Parathyroid adenoma (tissue), 2 donors: Measurements from ENCODE around the gene PACC1.

ENCODE experiments used
- H2AFZ ChIP-seq: fragments of 300-600 bp; sonication (generic); one replicate; pipeline ENCODE4 v1.7.0; 2017; ENCODE audit warnings: antibody characterized with exemption, mild to moderate bottlenecking
- H3K27ac ChIP-seq: fragments of 300-600 bp; sonication (generic); one replicate; pipeline ENCODE4 v1.7.0; 2017
- H3K27me3 ChIP-seq: fragments of 300-600 bp; sonication (generic); one replicate; pipeline ENCODE4 v1.7.0; 2017; ENCODE audit warnings: low read length; ENCODE audit not compliant: control insufficient read depth, insufficient read depth
- H3K36me3 ChIP-seq: fragments of 300-600 bp; sonication (generic); one replicate; pipeline ENCODE4 v1.7.0; 2017; ENCODE audit warnings: low read length; ENCODE audit not compliant: control insufficient read depth, insufficient read depth
- H3K4me1 ChIP-seq: fragments of 300-600 bp; sonication (generic); one replicate; pipeline ENCODE4 v1.7.0; 2017; ENCODE audit warnings: control low read depth
- H3K4me2 ChIP-seq: fragments of 300-600 bp; sonication (generic); one replicate; pipeline ENCODE4 v1.7.0; 2017; ENCODE audit warnings: low read length
- H3K4me3 ChIP-seq: fragments of 300-600 bp; sonication (generic); one replicate; pipeline ENCODE4 v1.7.0; 2017; ENCODE audit warnings: low read depth, low read length
- H3K79me2 ChIP-seq: fragments of 300-600 bp; sonication (generic); one replicate; pipeline ENCODE4 v1.7.0; 2017; ENCODE audit warnings: control low read depth
- H3K9ac ChIP-seq: fragments of 300-600 bp; sonication (generic); one replicate; pipeline ENCODE4 v1.7.0; 2017; ENCODE audit warnings: mild to moderate bottlenecking
- H3K9me3 ChIP-seq: fragments of 300-600 bp; sonication (generic); one replicate; pipeline ENCODE4 v1.7.0; 2017; ENCODE audit warnings: low read length; ENCODE audit not compliant: control insufficient read depth
- CTCF ChIP-seq: fragments of 300-600 bp; sonication (generic); IDR thresholded peaks from one replicate; pipeline ENCODE4 v1.7.0; 2017; ENCODE audit warnings: antibody characterized with exemption, mild to moderate bottlenecking
- donor health status: primary hyperparathyroidism.

Gene PACC1

DNA sequence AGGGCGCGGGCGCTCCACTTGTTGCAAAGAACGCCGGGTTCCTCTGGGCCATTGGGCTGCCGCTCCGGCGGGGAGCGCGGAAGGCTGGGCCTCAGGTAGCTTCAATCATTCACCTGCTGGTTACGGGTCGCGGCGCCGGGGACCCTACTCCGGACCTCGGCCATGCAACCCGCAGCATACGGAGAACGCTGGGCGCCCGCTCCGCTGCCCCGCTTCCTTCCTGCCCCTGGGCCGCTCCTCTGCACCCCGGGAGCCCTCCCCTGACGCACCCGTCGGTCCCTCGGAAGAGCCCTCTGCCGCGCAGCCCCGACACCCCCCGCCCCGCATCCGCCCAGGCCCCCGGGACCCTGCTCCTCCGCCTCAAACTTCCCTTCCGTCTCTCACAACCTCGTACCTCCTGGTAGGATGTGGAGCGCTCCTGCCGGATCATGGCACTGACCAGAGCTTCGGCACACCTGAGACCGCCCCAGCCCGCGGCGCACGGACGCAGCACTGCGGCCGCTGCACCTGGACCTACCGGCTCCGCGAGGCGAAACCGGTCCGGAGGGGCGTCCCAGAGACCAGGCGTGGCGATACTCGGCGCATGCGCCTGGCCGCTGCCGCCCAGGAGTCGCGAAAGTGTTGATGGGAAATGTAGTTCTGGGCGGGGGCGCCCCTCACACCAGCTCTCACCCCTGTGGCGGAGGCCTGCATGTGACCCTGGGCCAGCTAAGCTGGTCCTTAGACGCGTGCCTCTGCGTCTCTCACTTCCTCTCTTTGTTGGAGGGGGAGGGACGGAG is at the start of gene PACC1:
TSS of gene PACC1 (minus strand) at position 559 of the 779 bp plus-strand sequence. CDS start at position 430, 129 bp downstream.
- peak within 1 kb of the TSS; percentile 90 for H2AFZ ChIP-seq
- H3K4me1 ChIP-seq: no peaks in the 10 kb centered on the region
- no peaks in the 10 kb centered on the region for H3K36me3 ChIP-seq
- H3K27me3 ChIP-seq: no peaks in the 10 kb centered on the region
- peak within 1 kb of the TSS; percentile 93 for H3K4me2 ChIP-seq
- peak within 1 kb of the TSS; percentile 80 for H3K4me3 ChIP-seq
- H3K79me2 ChIP-seq: no peaks in the 10 kb centered on the region
- H3K9ac ChIP-seq: no peak within 1 kb of the TSS
- no peak for TF ChIP-seq CTCF
- no peaks in the 10 kb centered on the region for H3K9me3 ChIP-seq
- H3K27ac ChIP-seq: peak within 1 kb of the TSS; percentile 19

- Histone ChIP-seq H3K4me2 (no peak overlapping the region), H3K27ac (no peak overlapping the region), H2AFZ (no peak overlapping the region), H3K79me2 (no peaks in the 10 kb centered on the region), H3K9me3 (no peaks in the 10 kb centered on the region), H3K27me3 (no peaks in the 10 kb centered on the region), H3K9ac (no peak overlapping the region), H3K36me3 (no peaks in the 10 kb centered on the region), H3K4me3 (no peak overlapping the region), H3K4me1 (no peaks in the 10 kb centered on the region)
- TF ChIP-seq CTCF: no peak
Observed at GRCh38 chr1:212463565-212464285, 49.0 kb upstream of the PACC1 start.

- H3K9ac ChIP-seq: no peak overlapping the region
- no peaks in the 10 kb centered on the region for H3K9me3 ChIP-seq
- TF ChIP-seq CTCF: no peak
- H3K36me3 ChIP-seq: no peaks in the 10 kb centered on the region
- no peak overlapping the region for H3K4me2 ChIP-seq
- no peak overlapping the region for H3K4me3 ChIP-seq
- no peak overlapping the region for H3K27ac ChIP-seq
- no peaks in the 10 kb centered on the region for H3K79me2 ChIP-seq
- H3K27me3 ChIP-seq: no peaks in the 10 kb centered on the region
- H3K4me1 ChIP-seq: no peaks in the 10 kb centered on the region
- H2AFZ ChIP-seq: no peak overlapping the region
Observed at GRCh38 chr1:212461916-212462660, 47.4 kb upstream of the PACC1 start.

DNA sequence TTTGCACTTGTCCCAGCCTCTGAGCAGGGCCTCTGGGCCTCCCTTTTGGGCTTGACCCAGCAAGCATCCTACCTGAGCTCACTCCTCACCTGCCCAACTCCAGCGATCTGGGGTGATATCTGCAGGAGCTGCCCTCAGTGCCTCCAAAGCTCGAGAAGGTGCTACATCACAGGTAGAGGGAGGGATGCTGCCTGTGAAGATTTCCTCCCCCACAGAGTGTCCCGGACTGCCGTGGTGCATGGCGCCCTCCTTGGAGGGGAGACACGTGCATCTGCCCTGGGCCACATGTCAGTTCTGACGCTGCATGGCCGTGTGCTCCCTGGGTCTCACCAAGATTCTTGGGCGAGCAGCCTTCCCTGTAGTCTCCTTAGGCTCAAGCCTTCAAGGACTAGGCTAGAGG is 45.7 kb upstream of the PACC1 start:
- H3K36me3 ChIP-seq: no peaks in the 10 kb centered on the region
- H3K4me3 ChIP-seq: no peak overlapping the region
- H3K4me2 ChIP-seq: no peak overlapping the region
- no peaks in the 10 kb centered on the region for H3K4me1 ChIP-seq
- no peaks in the 10 kb centered on the region for H3K9me3 ChIP-seq
- H3K27ac ChIP-seq: no peak overlapping the region
- H3K27me3 ChIP-seq: no peaks in the 10 kb centered on the region
- no peaks in the 10 kb centered on the region for H3K79me2 ChIP-seq
- no peak overlapping the region for H3K9ac ChIP-seq
- TF ChIP-seq CTCF: no peak
- no peak overlapping the region for H2AFZ ChIP-seq
